ENCODE measurements around the gene PCSK9. TPM values are rescaled to one million over a fixed set of nuclear protein-coding genes. Genes with fewer than 3 reads are reported as not detected.
A peak's percentile ranks its signal among the peaks of the same experiment; 100 is the strongest.

The PCSK9 gene
- total and polyA plus RNA-seq, 2 of the 4 experiments (the other 2 are of a cell fraction), result under 0.01 to 0.17 TPM

- H2BK5ac ChIP-seq (ENCODE audit: low read depth, low read length, poor library complexity, severe bottlenecking), result no peak overlapping the region
- no peaks in the 10 kb centered on the region for H3K36me3 ChIP-seq (ENCODE audit: control insufficient read depth, insufficient read depth, low read length)
- H4K20me1 ChIP-seq (ENCODE audit: insufficient read depth, low read length), result no peaks in the 10 kb centered on the region
- no peak overlapping the region for H3K4me3 ChIP-seq (ENCODE audit: insufficient read depth, low read depth, low read length)
- H3K79me1 ChIP-seq (ENCODE audit: low read depth in 1 of 2, low read length in 2 of 2), result no peaks in the 10 kb centered on the region
- ATAC-seq (ENCODE audit: low read depth) (peak; percentile 53), DNase-seq (peak; percentile 62)
- no peaks in the 10 kb centered on the region for H3K9me3 ChIP-seq (ENCODE audit: control insufficient read depth, insufficient read depth, low read length)
- no peak overlapping the region for H3K56ac ChIP-seq (ENCODE audit: extremely low read depth, insufficient read depth, low read length)
- H3K4me1 ChIP-seq (ENCODE audit: control insufficient read depth, insufficient read depth, low read length), result no peaks in the 10 kb centered on the region
- CTCF ChIA-PET, result no interaction called here
- no peak overlapping the region for H3K23ac ChIP-seq (ENCODE audit: low read depth, low read length)
- no peak overlapping the region for H3K4me2 ChIP-seq (ENCODE audit: low read depth, low read length)
- H2AFZ ChIP-seq (replicated peaks; ENCODE audit: low read length, poor library complexity), result no peak overlapping the region
- no peak overlapping the region for H3K9ac ChIP-seq (ENCODE audit: low read depth, low read length)
- H2BK20ac ChIP-seq (ENCODE audit: low read depth, low read length), result no peak overlapping the region
- H4K91ac ChIP-seq (ENCODE audit: insufficient read depth, low read depth, low read length), result no peak overlapping the region
- no peak overlapping the region for H2BK15ac ChIP-seq (ENCODE audit: low read depth, low read length)
- H2AK9ac ChIP-seq (replicated peaks; ENCODE audit: low read depth, low read length, poor library complexity), result no peak overlapping the region
- peaks cover 41% of the 10 kb centered on the region for H3K27me3 ChIP-seq (ENCODE audit: control insufficient read depth, insufficient read depth, low read length)
- POLR2A ChIA-PET (ENCODE audit: unreplicated experiment), result no interaction called here
- no peaks in the 10 kb centered on the region for H3K9me1 ChIP-seq (ENCODE audit: insufficient read depth, low read length)
- no peak overlapping the region for H3K18ac ChIP-seq (ENCODE audit: low read depth, low read length)
- in situ Hi-C loops (cut with MboI; ENCODE audit: low sequenced_read_pairs) (no loop called here), intact Hi-C loops (cut with micrococcal nuclease) (no loop called here), dilution Hi-C loops (cut with HindIII; ENCODE audit: low sequenced_read_pairs, unreplicated experiment) (no loop called here)
- H3K27ac ChIP-seq (ENCODE audit: insufficient read depth, low read length), result no peak overlapping the region
- H4K8ac ChIP-seq (ENCODE audit: low read depth in 2 of 2, low read length in 2 of 2), result no peak overlapping the region
- no peak overlapping the region for H4K5ac ChIP-seq (ENCODE audit: low read depth, low read length)
- no peak for TF ChIP-seq POLR2A (IDR thresholded peaks at IDR 0.05; ENCODE audit: low read depth, low read length)
- TF ChIP-seq SMC3 (IDR thresholded peaks at IDR 0.05; ENCODE audit: low read depth, low read length), result no peak
- TF ChIP-seq MAFK (IDR thresholded peaks at IDR 0.05; ENCODE audit: low read depth, low read length), result no peak
- no peak for TF ChIP-seq USF2 (IDR thresholded peaks at IDR 0.05; ENCODE audit: low read depth, low read length)
- no peak for TF ChIP-seq RCOR1 (IDR thresholded peaks at IDR 0.05; ENCODE audit: insufficient replicate concordance, low read length)
- TF ChIP-seq FOS (IDR thresholded peaks at IDR 0.05; ENCODE audit: low read depth, low read length), result no peak
- TF ChIP-seq ELK1 (IDR thresholded peaks at IDR 0.05; ENCODE audit: borderline replicate concordance, low read depth, low read length), result no peak
- TF ChIP-seq MAZ (IDR thresholded peaks at IDR 0.05; ENCODE audit: borderline replicate concordance, low read depth, low read length), result no peak
- TF ChIP-seq RFX5 (IDR thresholded peaks at IDR 0.05; ENCODE audit: low read depth, low read length), result no peak
- no peak for TF ChIP-seq CEBPB (IDR thresholded peaks at IDR 0.05; ENCODE audit: low read depth, low read length)
- TF ChIP-seq BHLHE40 (IDR thresholded peaks at IDR 0.05; ENCODE audit: low read depth, low read length), result no peak
- TF ChIP-seq NFE2L2 (IDR thresholded peaks at IDR 0.05; ENCODE audit: low read depth, low read length), result no peak
- no peak overlapping the region for H2BK120ac ChIP-seq (ENCODE audit: low read depth, low read length)
- H3K4ac ChIP-seq (ENCODE audit: low read depth, low read length), result no peak overlapping the region
- WGBS, 2 experiments (ENCODE audit: extremely low coverage in 2 of 2, insufficient read length in 1 of 2), result 55% methylated on average over 3 of the region's 9 CpGs; no CpG with 5 or more reads in 1 of the 2 experiments
- no TSS peak for BruUV-seq (replicated peaks)
- no peak overlapping the region for H3K14ac ChIP-seq (replicated peaks; ENCODE audit: low read depth, low read length)
- H2AK5ac ChIP-seq (ENCODE audit: low read depth, low read length), result no peak overlapping the region
These were observed 10.9 kb downstream of the PCSK9 start for GRCh38 chr1:55050283-55050682.

All from IMR-90 (cell line).